ENCODE results near the gene MTHFSD.

MTHFSD gene

GRCh38 chr16:86568677-86569623 lies 13.9 kb upstream of the MTHFSD start:
- DNase-seq: no peak

DNA sequence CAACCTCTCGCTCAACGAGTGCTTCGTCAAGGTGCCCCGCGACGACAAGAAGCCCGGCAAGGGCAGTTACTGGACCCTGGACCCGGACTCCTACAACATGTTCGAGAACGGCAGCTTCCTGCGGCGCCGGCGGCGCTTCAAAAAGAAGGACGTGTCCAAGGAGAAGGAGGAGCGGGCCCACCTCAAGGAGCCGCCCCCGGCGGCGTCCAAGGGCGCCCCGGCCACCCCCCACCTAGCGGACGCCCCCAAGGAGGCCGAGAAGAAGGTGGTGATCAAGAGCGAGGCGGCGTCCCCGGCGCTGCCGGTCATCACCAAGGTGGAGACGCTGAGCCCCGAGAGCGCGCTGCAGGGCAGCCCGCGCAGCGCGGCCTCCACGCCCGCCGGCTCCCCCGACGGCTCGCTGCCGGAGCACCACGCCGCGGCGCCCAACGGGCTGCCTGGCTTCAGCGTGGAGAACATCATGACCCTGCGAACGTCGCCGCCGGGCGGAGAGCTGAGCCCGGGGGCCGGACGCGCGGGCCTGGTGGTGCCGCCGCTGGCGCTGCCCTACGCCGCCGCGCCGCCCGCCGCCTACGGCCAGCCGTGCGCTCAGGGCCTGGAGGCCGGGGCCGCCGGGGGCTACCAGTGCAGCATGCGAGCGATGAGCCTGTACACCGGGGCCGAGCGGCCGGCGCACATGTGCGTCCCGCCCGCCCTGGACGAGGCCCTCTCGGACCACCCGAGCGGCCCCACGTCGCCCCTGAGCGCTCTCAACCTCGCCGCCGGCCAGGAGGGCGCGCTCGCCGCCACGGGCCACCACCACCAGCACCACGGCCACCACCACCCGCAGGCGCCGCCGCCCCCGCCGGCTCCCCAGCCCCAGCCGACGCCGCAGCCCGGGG lies 12.9 kb upstream of the MTHFSD start:
- no peak for DNase-seq

- DNase-seq: no peak
These were observed 12.1 kb upstream of the MTHFSD start for GRCh38 chr16:86566966-86567700.

- peak; percentile 53 for DNase-seq
These were observed 11.5 kb upstream of the MTHFSD start, which contains the start of gene FOXC2 for GRCh38 chr16:86566601-86566965. Gene FOXC2 (plus strand): TSS chr16:86566829. CDS start chr16:86567336, 507 bp downstream.

- no peak for DNase-seq
These were observed 10.8 kb upstream of the MTHFSD start for GRCh38 chr16:86565644-86566511.

DNA sequence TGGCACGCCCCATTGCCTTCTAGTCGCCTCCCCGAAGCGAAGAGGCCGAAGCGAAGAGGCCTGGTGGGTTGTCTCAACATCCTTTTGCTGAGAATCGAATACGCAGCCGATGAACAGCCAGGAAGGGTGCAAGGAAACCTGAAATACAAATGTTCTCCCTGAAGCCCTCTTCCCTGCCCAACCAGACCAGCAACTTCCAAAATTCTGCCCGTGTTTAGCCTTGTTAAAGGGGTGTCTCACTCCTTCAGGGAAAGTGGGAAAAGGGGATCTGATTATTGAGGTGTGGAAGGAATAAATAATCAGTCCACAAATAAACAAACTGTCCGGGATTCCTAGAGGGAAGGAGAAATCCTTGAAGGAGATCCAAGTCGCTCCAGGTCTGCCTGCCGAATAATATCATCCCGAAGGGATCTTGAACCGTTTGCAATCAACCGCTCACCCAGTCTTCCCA lies 10.2 kb upstream of the MTHFSD start:
- DNase-seq: no peak

DNA sequence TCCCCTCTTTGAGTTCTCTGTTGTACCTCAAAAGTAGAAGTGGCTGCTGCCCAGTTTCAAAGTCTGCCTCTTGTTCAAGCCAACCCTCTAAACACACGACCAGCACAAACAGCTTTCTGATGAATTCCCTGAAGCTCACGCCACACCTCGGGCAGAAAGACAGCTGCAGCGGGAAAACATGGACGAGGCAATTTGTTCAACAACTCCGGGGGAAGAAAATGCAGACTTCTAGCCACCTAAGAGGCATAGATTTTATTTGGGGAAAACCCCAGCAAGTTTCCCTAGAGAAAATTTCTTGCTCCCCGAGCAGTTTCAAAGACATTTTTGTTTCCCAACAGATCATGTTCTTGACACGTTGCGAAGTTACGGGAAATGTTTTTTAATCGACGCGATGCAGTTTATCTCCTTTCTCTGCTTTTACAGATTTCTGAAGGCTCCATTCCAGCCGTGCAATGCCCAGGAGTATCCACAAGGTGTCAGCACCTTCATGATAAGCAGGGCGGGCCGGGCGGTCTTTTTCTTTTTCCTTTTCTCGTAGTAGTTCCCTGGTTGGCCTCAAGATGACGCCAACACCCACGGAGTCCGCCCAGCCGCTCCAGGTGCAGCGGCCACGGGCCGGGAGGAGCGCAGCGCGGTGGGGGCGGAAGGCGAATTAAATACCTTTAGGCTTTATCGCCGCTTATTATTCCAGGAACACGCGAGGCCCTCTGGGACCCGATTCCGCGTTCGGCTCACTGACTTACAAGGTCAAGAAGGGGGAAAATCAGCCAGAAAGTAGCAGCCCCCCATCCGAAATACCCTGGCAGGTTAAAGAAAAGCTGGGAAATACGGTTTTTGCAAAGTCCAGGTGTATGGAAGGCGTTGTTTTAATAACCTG lies 8.7 kb upstream of the MTHFSD start:
- peak; percentile 88 for DNase-seq

DNA sequence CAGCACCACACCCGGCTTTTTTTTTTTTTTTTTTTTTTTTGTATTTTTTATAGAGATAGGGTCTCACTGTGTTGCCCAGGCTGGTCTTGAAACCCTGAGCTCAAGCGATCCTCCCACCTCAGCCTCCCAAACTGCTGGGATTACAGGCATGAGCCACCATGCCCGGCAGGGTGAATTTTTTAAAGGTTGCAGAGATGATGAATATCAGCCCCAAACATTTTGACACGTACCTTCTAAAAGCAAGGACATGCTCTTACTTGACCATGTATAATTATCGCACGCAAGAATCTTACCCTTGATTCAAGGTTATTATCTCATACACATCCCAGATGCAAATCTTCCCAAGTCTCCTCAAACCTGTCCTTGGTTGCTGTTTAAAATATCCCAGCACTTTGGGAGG lies 7.3 kb upstream of the MTHFSD start:
- DNase-seq: no peak

- no peak for DNase-seq
These were observed 4.8 kb upstream of the MTHFSD start for GRCh38 chr16:86559802-86560305.

- DNase-seq: no peak
These were observed 3.5 kb upstream of the MTHFSD start for GRCh38 chr16:86558355-86559193.

- no peak for DNase-seq
These were observed 2.6 kb upstream of the MTHFSD start for GRCh38 chr16:86557587-86557986.

- DNase-seq: no peak
These were observed 1.5 kb upstream of the MTHFSD start for GRCh38 chr16:86556576-86556975.

DNA sequence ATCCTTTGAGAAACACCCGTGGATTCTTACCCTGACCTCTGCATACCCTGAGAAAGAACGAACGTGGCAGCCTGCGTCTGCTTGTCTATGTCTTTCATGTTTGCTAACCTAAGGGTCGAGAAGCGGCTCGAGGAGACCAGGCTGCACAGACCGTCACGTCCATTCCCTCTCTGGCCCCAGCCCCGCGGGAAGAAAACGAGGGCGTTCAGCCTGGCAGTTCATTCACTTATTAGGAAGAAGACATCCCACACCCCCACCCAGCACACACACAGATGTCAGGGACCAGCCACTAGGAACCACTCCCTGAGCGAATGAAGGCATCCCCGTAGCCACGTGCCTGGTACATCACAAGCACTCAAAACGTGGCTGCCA lies 655 bp upstream of the MTHFSD start:
- DNase-seq: no peak

GRCh38 chr16:86554599-86554916 lies 477 bp downstream of the MTHFSD start:
- no peak for DNase-seq

- no peak for DNase-seq
These were observed 1.7 kb downstream of the MTHFSD start for GRCh38 chr16:86553356-86553755.

DNA sequence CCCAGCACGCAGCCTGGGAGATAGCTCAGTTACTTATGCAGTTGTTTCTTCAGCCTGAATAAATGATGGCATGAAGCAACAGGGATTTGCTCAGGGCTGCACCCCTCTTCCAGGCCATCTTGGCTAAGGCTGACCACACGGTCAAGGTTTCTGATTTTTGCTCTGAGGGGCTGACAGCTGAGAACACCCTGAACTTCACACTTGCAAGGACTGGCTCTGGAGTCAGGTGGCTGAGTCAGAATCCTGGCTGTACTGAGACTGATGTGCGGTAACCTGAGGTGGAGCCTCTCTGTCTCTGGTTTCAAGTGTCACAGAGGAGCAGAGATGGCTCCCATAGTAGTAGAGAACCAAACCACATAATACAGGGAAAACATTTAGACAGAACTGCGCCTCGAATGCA lies 4.8 kb downstream of the MTHFSD start:
- no peak for DNase-seq

- DNase-seq: no peak
These were observed 5.2 kb downstream of the MTHFSD start for GRCh38 chr16:86549893-86550190.

DNA sequence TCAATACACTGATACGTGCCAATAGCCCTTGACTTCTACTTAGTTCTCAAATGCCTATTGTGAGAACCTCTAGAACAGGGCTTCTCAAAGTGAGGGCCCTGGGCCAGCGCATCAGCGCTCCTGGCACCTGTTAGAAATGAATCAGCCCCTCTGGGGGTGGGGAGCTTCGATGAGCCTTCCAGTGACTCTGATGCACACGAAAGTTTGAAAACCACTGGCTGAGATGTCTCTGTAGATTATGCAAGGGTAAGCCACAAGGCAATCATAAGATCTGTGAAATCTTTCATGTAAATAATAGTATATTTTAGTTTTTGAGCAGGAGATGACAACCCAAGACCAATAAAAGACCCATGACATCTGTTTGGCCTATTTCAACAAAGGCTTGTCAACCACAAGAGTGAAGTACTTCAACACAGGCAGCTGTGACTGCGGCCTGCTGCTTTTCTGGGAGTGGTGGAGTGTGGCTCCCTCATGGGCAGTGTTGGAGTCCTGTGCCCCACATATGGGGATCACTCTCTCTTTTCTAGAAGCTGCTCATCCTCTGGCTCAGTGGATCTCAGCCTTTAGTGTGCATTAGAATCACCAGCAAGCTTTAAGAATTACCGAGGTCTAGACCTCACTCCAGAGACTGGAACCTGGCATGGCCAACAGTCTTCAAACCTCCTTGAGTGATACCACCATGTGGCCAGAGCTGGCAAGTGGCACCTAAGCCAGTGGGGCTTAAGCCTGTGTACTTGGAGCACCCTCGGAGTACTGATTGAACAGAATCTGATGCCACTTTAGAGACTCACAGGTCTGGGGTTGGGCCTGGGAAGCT lies 5.8 kb downstream of the MTHFSD start:
- no peak for DNase-seq

DNA sequence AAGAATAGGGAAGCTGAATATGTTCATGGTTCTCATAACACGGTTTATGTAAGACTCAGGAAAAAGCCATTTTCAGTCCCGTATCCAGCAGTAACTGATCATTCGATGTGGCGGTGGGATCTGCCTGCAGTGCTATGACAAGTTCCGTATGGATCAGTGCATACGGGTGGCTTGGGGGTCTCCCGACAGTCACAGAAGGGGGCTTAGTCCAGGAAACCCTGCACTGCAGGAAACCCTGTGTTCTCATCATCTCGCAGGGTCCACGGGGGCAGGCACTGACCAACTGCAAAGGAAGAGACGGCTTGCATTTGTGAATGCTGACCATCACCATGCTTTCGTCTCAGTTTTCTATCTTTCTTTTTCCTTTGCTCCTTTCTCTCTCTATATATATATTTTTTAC lies 7.7 kb downstream of the MTHFSD start:
- DNase-seq: no peak
